ENCODE data around the gene RNF208.

GRCh38 chr9:137262909-137263285, 40.9 kb upstream of the RNF208 start:
- TF ChIP-seq CTCF (IDR thresholded peaks at IDR 0.05), result no peak
- no peak for TF ChIP-seq POLR2A (IDR thresholded peaks at IDR 0.05)
- TF ChIP-seq POLR2AphosphoS5 (IDR thresholded peaks at IDR 0.05), result no peak
- TF ChIP-seq EP300 (IDR thresholded peaks at IDR 0.05), result no peak
